ENCODE data around the gene RSL24D1.
"Not testable (repeated sequence)": the region's sequence is repeated elsewhere in the genome, so short reads cannot be mapped to it uniquely, and the experiment has no call there.

Gene RSL24D1

DNA sequence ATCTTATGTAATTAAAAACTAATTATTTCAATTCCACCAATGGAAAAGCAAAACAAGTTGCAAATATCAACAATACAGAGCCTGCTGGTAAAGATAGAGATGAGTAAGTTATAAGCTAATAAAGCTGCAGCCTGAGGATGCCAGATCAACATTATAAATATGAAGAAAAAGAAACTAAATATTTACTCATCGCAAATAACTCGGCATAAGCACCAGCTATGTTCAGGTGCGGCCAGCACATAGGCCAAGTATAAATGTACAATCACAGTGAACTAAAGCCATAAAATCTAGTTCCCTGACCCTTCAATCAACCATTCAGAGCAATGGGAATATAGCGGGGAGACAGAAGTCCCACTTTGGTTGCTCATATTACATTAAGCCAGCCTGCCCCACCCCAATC is 7.7 kb upstream of the RSL24D1 start:
- no peak for DNase-seq

DNA sequence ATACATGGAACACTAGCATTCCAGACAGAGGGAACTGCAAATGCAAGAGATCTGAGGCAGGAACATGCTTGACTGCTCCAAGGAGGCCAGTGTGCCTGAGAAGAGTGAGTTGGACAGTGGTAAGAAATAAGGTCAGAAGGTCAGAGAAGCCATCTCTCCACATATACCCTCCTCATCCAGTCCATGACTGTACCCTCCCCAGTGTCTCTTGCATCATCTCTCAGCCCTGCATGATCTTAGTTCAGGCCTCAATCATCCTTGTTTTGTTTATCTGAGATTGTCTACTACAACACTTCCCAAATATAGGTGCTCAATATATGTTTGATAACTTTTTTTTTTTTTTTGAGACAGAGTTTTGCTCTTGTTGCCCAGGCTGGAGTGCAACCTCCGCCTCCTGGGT is 5.5 kb upstream of the RSL24D1 start:
- DNase-seq = no peak

DNA sequence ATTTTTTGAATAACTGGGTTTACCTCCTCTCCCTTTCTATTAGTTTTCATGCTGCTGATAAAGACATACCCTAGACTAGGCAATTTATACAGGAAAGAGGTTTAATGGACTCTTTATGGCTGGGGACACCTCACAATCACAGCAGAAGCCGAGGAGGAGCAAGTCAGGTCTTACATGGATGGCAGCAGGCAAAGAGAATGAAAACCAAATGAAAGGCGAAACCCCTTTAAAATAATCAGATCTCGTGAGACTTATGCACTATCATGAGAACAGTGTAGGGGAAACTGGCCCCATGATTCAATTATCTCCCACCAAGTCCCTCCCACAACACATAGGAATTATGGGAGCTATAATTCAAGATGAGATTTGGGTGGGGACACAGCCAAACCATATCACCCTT is 2.0 kb upstream of the RSL24D1 start:
- DNase-seq = no peak

DNA sequence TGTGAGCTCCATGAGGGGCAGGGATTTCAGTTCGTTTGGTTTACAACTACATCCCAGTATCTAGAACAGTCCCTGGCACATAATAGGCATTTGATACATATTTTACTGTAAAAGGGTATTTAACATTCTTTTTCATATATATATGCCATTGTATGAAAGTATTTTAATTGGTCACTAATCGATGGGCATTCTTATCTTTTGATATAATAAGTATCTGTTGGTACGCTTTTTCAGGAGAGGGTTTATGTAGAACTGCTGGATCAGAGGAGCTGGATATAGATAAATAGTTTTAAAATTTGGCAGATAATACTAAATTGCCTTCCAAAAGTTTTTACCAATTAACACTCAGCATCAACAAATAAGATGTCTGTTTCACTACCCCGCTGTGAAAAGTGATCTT is 978 bp upstream of the RSL24D1 start:
- no peak for DNase-seq

DNA sequence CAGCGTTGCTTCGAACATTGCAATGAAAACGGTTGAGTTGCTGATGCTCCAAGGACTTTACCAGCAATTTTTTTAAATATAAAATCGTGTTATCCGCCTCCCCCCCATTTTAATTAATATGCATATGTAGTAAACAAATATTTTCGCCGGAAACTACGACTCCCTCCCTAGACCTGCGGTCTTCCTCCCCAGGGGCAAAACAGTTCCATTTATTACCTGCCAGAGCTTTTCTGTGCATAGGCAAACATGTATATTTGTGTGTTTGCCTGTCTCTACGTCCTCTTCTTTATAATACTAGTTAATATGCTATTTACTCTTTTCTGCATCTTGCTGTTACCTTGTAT is 593 bp upstream of the RSL24D1 start:
- no peak for DNase-seq

DNA sequence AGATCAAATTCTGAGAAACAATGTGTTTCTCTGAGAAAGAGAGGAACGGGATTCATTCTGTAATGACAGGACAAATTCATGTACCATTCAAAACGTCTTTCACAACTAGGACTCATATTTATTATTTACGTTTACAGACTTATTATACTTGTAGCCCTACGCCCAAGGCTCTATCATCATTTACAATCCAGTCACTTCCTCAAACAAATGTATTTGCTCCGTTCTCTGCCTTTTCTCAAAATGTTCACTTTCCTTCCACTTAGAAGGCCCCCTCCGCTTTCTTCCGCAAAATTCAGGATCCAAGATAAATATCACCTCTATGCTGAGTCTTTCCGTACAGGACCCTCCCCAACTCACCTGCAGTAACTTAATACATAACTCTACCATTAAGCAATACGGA is 745 bp downstream of the RSL24D1 start:
- peak; percentile 25 to 30 for DNase-seq

DNA sequence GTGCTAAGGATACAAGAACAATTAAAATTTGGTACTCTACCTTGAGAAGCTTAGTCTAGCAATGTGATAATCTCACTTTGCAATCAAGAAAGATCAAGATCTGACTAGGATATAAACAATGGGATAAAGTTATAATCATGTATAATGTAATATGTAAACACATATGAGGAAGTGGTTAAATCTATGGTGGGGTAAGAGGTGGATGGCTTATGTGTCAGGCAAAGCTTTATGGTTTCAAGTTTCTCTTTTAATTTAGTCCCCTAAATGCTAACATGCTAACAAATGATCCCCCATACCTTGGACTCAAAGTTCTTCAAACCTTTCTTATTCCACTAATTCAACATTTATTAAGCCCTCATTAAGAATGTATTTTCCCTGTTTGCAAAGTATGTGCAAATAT is 2.5 kb downstream of the RSL24D1 start:
- peak; percentile 17 to 24 for DNase-seq

DNA sequence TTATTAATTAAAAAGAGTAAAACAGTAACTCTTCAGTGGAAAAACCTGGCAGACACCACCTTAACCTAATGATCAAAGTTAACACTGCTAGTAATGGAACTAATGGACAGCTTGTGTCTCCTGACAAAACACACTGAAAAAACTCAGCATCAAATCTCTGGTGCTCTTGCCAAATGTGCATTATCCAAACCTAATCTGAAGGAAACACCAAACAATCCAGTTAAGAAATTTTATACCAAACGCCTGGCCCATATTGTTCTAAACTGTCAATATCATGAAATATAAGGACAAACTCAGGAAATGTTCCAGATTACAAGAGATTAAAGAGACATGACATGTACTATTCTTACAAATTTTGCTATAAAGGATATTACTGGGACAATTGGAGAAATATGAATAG is 10.4 kb downstream of the RSL24D1 start:
- DNase-seq = no peak

DNA sequence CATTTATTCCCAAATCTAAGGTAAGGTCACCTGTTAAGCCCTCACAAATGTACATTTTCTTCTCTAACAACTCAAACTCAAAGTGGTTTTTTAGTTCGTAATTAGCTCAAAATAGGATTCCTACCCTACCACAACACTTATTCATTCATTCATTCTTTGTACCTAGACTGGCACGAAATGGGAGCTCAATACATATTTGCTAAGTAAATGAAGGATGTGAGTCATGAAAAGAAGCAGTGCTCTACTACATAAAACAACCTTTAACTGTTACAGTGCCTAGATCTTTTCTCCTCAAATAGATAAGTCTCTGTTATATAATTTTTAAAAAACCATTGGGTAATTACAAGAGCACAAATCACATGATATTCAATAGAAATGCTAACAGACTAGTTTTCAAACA is 13.1 kb downstream of the RSL24D1 start:
- no peak for DNase-seq

DNA sequence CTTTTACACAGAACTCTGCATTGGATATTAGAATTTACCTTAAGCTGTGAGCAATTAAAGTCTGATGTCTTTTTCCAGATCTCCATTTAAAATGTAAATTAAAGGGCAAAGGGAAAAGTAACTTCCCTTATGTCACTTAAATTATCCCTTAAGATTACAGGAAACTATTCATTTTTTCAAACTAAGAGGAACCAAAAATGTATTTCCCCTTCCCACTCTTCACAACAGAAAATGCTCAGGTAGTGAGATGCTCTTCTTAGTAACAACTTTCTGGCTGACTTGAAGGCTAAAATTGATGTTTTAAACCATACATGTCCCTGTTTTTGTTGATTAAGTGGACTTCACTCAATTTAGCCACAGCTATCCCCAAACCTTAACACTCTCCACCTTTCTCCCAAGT is 17.6 kb downstream of the RSL24D1 start:
- peak; percentile 17 to 36 for DNase-seq

DNA sequence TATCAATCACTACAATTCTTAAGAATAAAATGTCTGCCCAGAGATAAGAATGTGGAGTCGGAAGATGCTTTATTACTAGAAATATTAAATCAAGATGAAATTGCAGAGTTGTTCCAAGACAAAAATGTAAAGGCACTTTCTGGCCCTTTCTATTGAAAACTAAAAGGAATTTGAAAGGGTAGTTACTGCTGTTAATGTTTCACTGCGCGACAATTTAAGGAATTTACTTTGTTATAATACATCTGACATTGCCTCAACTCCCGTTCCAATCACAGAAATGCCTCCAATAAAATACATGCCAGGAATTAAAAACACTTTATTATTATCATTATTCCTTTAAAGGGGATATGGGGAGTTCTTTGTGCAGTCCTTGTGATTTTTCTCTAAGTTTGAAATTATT is 26.4 kb downstream of the RSL24D1 start:
- no peak for DNase-seq

DNA sequence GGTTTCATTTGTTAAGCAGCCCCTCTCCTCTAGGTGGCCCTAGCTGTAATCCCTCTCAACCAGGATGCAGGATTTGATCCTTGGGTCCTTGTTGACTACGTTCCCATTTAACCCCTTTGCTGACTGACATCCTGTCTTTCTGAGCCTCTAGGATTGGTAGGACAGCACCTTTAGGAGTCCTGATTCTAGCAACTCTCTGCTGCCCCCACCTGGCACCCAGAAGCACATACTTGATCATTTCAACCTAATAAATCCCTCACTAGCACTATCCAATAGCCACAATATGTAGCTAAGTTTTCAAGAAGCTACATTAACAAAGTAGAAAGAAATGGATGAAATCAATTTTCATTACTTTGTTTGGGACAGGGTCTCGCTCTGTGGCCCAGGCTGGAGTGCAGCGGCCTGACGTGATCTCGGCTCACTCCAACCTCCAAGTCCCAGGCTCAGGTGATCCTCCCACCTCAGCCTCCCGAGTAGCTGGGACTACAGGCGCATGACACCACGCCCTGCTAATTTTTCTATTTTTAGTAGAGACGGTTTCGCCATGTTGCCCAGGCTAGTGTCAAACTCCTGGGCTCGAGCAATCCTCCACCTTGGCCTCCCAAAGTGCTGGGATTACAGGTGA is 28.3 kb downstream of the RSL24D1 start:
- DNase-seq = peak; percentile 33 to 66

DNA sequence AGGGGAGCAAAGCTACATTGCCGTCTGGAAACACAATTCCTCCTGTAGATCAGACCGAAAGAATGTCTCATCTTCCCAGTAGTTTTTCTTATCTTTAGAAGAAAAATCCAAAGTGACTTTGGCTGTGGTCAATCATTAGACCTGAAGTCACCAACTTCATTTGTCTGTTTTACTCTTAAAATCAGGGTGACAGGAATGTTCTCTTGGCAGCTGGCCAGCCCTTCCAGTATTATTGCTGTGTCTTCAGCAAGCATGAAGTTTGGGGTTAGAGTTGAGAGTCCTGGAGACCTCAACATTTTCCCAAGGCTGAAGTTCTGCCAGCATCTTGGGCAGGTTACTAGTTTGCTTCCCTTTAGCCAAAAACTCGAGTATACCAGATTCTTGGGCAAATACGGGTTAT is 32.5 kb downstream of the RSL24D1 start:
- no peak for DNase-seq

DNA sequence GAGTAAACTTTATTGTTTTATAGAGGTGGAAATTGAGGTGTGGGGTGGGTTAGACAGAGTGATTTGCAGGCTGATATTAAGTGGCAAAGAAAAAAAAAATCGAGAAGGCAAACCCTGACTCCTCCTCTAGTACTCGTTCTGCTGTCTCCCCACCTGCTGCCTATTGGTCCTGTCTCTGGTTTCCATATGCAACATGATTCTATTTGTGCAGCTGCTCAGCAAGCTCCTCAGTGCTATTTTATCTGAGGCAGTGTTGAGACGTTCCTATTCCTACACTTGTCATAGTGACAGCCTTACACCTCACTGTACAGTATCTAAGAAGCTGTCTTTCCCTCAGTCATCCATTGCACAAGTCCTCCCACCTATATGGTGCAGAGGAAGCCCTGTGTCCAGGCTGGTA is 45.1 kb downstream of the RSL24D1 start:
- DNase-seq = no peak

DNA sequence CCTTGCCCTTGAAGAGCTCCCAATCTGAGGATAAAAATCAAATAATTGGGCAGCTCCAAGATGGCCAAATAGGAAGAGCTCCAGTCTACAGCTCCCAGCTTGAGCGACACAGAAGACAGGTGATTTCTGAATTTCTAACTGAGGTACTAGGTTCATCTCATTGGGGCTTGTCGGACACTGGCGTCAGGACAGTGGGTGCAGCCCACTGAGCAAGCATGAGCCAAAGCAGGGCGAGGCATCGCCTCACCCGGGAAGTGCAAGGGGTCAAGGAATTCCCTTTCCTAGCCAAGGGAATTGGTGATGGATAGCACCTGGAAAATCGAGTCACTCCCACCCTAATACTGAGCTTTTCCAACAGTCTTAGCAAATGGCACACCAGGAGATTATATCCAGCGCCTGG is 53.6 kb downstream of the RSL24D1 start:
- not testable (repeated sequence) for DNase-seq

DNA sequence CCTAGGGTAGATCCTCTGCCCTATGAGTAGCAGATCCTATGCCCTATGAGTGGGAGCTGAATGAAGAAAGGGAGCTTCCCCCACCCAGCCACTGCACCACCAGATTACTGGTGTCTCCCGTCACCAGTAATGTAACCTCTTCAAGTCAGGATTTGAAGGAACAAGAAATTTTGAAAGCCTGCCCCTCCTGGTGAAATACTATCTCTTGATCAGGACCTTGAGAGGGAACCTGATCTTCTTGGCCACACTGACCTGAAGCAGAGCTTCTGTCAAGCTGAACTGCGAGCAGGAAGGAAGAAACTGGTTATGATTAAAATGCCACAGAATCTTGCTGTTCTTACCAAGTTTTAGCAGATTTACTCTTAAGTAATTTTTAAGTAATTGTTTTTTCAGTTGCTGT is 62.8 kb downstream of the RSL24D1 start:
- no peak for DNase-seq

DNA sequence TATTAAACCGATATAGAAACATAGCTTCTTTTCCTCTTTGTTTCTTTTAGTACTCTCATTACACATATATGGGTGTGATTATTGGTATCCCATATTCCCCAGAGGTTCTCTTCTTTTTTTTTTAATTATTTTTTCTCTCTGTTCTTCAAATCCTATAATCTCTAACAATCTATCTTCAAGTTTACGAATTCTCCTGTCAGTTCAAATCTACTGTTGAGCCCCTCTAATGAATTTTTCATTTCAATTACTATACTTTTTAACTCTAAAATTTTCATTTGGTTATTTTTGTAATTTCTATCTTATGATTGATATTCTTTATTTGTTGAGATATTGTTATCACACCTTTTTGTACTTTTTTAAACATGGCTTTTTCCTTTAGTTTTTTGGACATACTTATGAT is 64.1 kb downstream of the RSL24D1 start:
- no peak for DNase-seq

Measured in inflammatory macrophage treated with lipopolysaccharide for 1 hour (primary cell).